Psoas muscle (tissue), 8 donors: ENCODE measurements around the gene DCLK3. TPM values are rescaled to one million over a fixed set of nuclear protein-coding genes. Genes with fewer than 3 reads are reported as not detected.

ENCODE experiments used
- ATAC-seq, 4 donors: fragments of 200-7000 bp; cut with Tn5 transposase; one replicate each; pipeline ENCODE4 v1.9.1; 2020; ENCODE audit warnings: moderate library complexity in 3 of 4, mild to moderate bottlenecking in 2 of 4
- DNase-seq, 2 donors: peaks; one replicate each; pipeline ENCODE4 v3.0.0-alpha.2; 2020
- H3K27ac ChIP-seq: fragments of 200-600 bp; one replicate; pipeline ENCODE4 v1.8.0; 2022
- H3K27me3 ChIP-seq, 3 donors: fragments of 200-600 bp in 1 of 3; one replicate each; pipeline versions ENCODE4 v1.6.1 to v1.8.0; 2013 to 2022; ENCODE audit warnings: low read length in 2 of 3, mild to moderate bottlenecking in 2 of 3, moderate library complexity in 1 of 3; ENCODE audit not compliant: insufficient read depth in 3 of 3
- H3K36me3 ChIP-seq, 2 donors: fragments of 200-600 bp in 1 of 2; one replicate each; pipeline versions ENCODE4 v1.6.1 to v1.8.0; 2013 to 2022; ENCODE audit warnings: low read depth in 1 of 2, mild to moderate bottlenecking in 1 of 2, moderate library complexity in 1 of 2; ENCODE audit not compliant: insufficient read depth in 1 of 2
- H3K4me1 ChIP-seq: fragments of 200-600 bp; one replicate; pipeline ENCODE4 v1.8.0; 2022
- H3K4me3 ChIP-seq: fragments of 200-600 bp; one replicate; pipeline ENCODE4 v1.8.0; 2022; ENCODE audit warnings: mild to moderate bottlenecking
- H3K9me3 ChIP-seq: fragments of 200-600 bp; one replicate; pipeline ENCODE4 v1.8.0; 2022
- WGBS, 3 donors: extraction: QIAGEN DNeasy Blood & Tissue Kit; methylation state at CpG; one replicate each; pipeline versions ENCODE4 v1.1.6 to v1.1.7; 2013; 5-methylcytosine and 5-hydroxymethylcytosine counted together
- intact Hi-C, 2 donors: fragments of 100-400 bp; cut with DNase I; formaldehyde crosslinking; loops; one replicate each; pipeline versions ENCODE4 v1.11.0 to v1.14.2; 2022
- polyA plus RNA-seq, 3 donors: library from polyadenylated mRNA; stranded (reverse); fragments of 200-250 nt; gene quantifications; one replicate each; pipeline ENCODE4 v1.2.3, GENCODE V29; 2013
- total RNA-seq, 4 donors: library from RNA; stranded (reverse); fragmentation: NEBNext Ultra II Directional in 2 of 4; extraction: Animal tissue kit (Norgen Biotek cat#: 25700) in 2 of 4; gene quantifications; one replicate each; pipeline versions ENCODE4 v1.2.1 to v1.2.4, GENCODE V29; 2021 to 2023
- TF ChIP-seq, protein P1 (sequence below): fragments of 200-600 bp; IDR thresholded peaks from one replicate; pipeline ENCODE4 v1.8.0; 2022; ENCODE audit warnings: antibody characterized with exemption
- donor health status: healthy with polysubstance abuse.
- donor health status: DM: no; HTN: no; CAD: no; lungs with moderate emphysema.
- donor health status: Bipolar disorder and iron deficiency.
- donor health status: healthy.
- donor health status: DM: yes; HTN: yes; CAD: no.
- donor health status: DM: no; HTN: no; CAD: no.
- donor health status: DM: no; HTN: no; CAD: no.
- donor health status: DM: yes; HTN: yes; CAD: no.

Gene DCLK3
- total and polyA plus RNA-seq, 7 donors = 0.34 to 1.7 (median 0.54) TPM

GRCh38 chr3:36677331-36678007, 86.9 kb downstream of the DCLK3 start:
- Histone ChIP-seq H3K27ac (no peak overlapping the region), H3K27me3 (no peaks in the 10 kb centered on the region), H3K4me3 (no peak overlapping the region), H3K9me3 (no peaks in the 10 kb centered on the region), H3K4me1 (no peaks in the 10 kb centered on the region), H3K36me3 (no peaks in the 10 kb centered on the region)
- intact Hi-C loops = no loop called here
- DNase-seq = no peak
- TF ChIP-seq, protein P1, sequence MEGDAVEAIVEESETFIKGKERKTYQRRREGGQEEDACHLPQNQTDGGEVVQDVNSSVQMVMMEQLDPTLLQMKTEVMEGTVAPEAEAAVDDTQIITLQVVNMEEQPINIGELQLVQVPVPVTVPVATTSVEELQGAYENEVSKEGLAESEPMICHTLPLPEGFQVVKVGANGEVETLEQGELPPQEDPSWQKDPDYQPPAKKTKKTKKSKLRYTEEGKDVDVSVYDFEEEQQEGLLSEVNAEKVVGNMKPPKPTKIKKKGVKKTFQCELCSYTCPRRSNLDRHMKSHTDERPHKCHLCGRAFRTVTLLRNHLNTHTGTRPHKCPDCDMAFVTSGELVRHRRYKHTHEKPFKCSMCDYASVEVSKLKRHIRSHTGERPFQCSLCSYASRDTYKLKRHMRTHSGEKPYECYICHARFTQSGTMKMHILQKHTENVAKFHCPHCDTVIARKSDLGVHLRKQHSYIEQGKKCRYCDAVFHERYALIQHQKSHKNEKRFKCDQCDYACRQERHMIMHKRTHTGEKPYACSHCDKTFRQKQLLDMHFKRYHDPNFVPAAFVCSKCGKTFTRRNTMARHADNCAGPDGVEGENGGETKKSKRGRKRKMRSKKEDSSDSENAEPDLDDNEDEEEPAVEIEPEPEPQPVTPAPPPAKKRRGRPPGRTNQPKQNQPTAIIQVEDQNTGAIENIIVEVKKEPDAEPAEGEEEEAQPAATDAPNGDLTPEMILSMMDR = no peak
- no peak for ATAC-seq
- 71 to 81% (median 75%) methylated on average over 2 of the region's 2 CpGs for WGBS, 3 donors

- H3K9me3 ChIP-seq = no peaks in the 10 kb centered on the region
- no peak overlapping the region for H3K27ac ChIP-seq
- no peaks in the 10 kb centered on the region for H3K4me1 ChIP-seq
- TF ChIP-seq, protein P1 = no peak
- 57 to 68% (median 67%) methylated on average over 11 of the region's 11 CpGs for WGBS, 3 donors
- DNase-seq (no peak), ATAC-seq (no peak)
- intact Hi-C loops = no loop called here
- H3K36me3 ChIP-seq = no peaks in the 10 kb centered on the region
- no peak overlapping the region for H3K4me3 ChIP-seq
- H3K27me3 ChIP-seq = no peaks in the 10 kb centered on the region
Observed at GRCh38 chr3:36674816-36675215, 89.5 kb downstream of the DCLK3 start.

DNA sequence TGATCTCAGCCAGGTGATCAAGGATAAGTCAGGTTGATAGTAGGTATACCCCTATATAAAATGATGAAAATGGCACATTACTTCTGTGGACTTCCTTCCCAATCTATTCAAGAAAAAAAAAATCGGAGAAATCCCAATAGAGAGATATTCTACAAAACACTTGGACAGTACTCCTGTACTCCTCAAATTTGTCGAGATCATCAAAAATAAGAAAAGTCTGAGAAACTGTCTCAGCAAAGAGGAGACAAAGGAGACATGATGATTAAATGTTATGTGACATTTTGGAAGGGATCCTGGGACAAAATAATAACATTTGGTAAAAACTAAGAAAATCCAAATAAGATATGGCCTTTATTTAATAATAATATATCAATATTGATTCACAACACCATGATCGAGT, 94.6 kb downstream of the DCLK3 start:
- intact Hi-C loops = no loop called here
- ATAC-seq (no peak), DNase-seq (no peak)
- TF ChIP-seq, protein P1 = no peak
- WGBS, 3 donors = 92 to 98% (median 95%) methylated on average over 3 of the region's 3 CpGs
- Histone ChIP-seq H3K27ac (no peak overlapping the region), H3K36me3 (no peaks in the 10 kb centered on the region), H3K9me3 (no peaks in the 10 kb centered on the region), H3K27me3 (no peaks in the 10 kb centered on the region), H3K4me3 (no peak overlapping the region), H3K4me1 (no peaks in the 10 kb centered on the region)

DNA sequence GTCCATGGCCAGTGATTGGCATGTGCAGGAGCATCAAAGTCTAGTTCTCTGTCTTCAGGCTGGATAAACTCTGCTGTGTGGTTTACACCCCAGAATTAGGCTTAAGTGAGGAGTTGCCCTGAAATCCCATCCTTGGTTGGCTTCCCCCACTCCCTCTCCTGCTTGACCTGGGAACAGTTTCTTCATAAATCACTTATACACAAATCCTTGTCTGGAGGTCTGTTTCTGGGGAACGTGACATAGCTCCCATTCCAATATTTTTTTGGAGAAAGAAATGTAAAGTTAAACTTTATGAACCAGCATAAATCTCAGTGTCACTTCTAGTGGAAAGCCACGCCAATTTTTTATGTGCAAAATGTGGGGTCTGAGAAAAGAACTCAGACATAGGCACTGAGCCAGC, 98.2 kb downstream of the DCLK3 start:
- ATAC-seq (no peak), DNase-seq (no peak)
- no peaks in the 10 kb centered on the region for H3K36me3 ChIP-seq
- H3K4me3 ChIP-seq = no peak overlapping the region
- H3K27ac ChIP-seq = no peak overlapping the region
- TF ChIP-seq, protein P1 = no peak
- no peaks in the 10 kb centered on the region for H3K27me3 ChIP-seq
- WGBS, 3 donors = 18 to 23% (median 21%) methylated on average over 2 of the region's 2 CpGs
- intact Hi-C loops = no loop called here
- H3K4me1 ChIP-seq = no peaks in the 10 kb centered on the region
- H3K9me3 ChIP-seq = no peaks in the 10 kb centered on the region
